G401.6 (cell line): ENCODE measurements around the gene SLC44A1.

ENCODE experiments used
- FAIRE-seq: peaks from 2 replicates; lab custom pipeline; 2012; peaks lifted over from hg19 to GRCh38; lab: Jason Lieb, UNC

SLC44A1 gene

DNA sequence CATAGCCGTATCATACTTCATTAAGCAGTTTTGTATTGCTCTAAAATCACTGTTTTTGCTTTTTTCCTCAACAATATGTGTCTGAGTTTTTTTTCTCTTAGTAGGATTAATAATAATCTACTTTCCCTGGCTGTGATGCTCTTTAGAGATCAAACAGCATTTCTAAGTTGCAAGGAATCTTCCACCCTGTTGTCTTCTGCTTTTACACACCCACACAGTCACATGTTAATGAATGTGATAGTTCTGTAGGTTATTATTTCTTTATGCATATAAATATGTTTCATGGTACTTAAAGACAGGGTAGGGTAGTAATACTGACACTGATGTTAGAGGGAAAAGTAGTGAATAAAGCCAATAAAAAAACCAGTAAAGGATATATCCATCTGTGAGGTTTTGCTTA lies 29.3 kb downstream of the SLC44A1 start:
- FAIRE-seq: no peak

GRCh38 chr9:105275111-105275510 lies 30.7 kb downstream of the SLC44A1 start:
- FAIRE-seq: no peak

- FAIRE-seq: no peak
These were observed 31.5 kb downstream of the SLC44A1 start for GRCh38 chr9:105275938-105276337.

DNA sequence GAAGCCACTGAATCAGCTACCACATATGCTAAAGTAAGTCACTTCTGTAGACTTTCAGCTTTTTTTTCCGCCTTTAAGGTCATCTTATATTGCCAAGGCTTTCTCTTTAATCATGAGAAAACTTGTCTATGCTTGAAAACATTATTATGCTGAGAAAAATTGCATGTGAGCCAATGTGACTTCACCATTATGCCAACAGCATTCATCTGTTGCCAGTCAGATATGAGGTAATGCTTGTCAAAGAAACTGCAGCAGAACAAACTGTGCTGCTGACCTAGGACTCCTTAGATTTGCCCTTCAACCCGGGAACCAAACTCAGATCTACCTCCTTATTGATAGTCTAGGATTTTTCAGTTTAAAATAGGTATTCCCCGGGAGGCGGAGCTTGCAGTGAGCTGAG lies 34.3 kb downstream of the SLC44A1 start:
- no peak for FAIRE-seq

- FAIRE-seq: no peak
These were observed 36.2 kb downstream of the SLC44A1 start for GRCh38 chr9:105280691-105281090.

DNA sequence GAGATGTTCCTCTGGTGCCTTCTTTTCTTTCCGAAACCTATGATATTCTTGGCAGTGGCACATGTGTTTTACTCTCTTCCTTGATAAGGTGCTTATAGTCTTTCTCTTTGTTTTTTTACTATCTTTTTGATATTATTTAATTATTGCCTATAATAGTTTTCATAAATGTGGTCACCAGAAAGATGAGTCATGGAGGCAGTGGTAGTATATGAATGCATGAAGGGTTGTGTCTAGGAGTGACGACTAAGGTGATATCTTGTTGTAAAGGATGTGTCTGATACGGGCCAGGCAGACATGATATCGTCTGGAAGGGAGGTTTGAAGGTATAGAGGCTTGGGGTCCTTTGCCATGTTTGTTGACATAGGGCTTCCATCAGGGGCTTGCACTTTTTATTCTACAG lies 36.8 kb downstream of the SLC44A1 start:
- FAIRE-seq: no peak

DNA sequence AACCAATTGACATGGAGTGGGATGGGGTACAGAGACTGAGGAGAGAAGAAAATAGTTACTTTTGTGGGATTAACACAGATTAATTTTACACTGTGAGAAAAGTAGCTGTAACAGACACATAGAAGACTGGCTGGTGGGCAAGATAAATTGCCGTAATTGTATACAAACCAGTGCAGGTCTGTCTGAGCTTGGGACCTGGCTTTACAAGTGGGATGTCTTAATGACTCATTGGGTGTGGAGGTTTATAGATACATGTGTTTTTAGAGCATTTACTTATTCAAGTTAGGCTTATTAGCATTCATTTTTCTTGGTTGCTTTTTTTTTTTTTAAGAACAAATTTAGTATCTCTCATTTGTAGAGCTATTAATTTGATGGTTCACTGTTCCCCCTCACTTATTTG lies 37.5 kb downstream of the SLC44A1 start:
- no peak for FAIRE-seq

- FAIRE-seq: no peak
These were observed 38.6 kb downstream of the SLC44A1 start for GRCh38 chr9:105282870-105283621.

GRCh38 chr9:105283795-105284194 lies 39.3 kb downstream of the SLC44A1 start:
- FAIRE-seq: no peak

GRCh38 chr9:105284463-105284862 lies 40.0 kb downstream of the SLC44A1 start:
- FAIRE-seq: no peak

DNA sequence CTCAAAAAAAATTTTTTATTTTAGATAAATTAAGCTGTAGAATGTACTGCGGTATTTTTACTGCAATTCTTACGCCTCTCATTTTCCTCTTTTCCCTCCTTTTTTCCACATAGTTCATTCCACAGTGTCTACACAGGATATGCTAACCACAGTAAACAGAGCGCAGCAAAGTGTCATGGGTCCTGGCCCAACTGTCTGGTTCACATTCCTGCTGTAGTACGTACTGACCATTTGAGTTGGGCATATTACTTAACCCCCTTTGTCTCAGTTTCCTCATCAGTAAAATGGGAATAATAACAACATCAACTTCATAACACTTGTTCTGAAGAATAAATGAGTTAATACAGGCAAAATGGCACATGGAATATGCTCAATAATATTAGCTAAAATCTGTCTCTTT lies 41.6 kb downstream of the SLC44A1 start:
- no peak for FAIRE-seq

DNA sequence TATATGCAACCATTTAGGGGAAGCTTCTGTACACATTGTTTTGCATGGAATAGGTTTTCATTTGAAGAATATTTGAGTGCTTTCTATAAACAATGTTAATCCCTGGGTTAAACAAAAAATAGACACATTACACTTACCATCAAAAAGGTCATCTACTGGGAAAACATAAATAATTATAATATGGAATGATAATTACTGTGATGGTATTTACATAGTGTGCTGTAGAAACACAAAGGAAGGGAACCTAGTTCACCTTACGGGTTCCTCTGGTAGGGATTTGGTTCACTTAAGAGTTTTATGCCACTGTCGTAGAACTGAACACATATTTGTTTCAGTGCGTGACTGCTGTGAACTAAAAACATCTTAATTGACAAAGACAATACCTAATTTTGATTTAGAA lies 44.9 kb downstream of the SLC44A1 start:
- no peak for FAIRE-seq

DNA sequence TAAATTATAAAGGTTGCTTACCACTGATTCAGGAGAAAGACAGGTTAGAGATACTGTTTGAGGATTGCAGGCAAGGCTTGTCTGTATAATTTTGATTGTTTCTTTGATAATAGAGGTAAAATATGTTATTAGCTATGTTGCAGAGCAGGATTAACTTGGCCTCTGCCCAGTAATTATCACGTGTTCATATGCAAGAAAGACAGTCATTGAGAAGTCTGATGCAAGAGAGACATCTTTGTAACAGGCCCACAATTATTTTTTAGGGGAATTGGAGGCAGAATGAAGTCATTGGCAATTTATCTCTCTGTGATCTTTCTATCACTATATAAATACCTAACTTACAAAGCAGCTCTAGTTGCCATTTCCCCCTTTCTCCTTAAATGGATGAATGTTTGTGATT lies 46.0 kb downstream of the SLC44A1 start:
- FAIRE-seq: no peak

- no peak for FAIRE-seq
These were observed 46.5 kb downstream of the SLC44A1 start for GRCh38 chr9:105290954-105291353.

GRCh38 chr9:105291422-105291859 lies 47.0 kb downstream of the SLC44A1 start:
- no peak for FAIRE-seq

- FAIRE-seq: no peak
These were observed 47.5 kb downstream of the SLC44A1 start for GRCh38 chr9:105291938-105292337.

DNA sequence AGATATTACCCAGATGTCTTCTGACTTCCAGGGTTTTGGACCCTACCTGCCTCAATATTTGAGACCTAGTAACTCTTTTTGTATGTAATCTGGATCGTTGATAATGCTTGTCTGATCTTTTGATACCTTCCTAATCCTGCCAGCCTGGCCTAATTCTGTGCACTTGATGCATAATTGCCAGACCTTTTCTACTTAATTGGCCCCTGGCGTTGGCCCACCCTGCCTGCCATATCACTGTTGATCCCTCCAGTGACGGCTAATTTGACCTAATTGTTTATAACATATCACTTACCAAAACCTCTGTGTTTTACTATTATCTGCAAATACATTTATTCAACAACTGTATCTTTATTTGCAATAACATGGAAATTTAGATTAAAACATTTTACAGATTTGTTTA lies 49.0 kb downstream of the SLC44A1 start:
- no peak for FAIRE-seq

GRCh38 chr9:105295201-105295550 lies 50.7 kb downstream of the SLC44A1 start:
- FAIRE-seq: no peak

DNA sequence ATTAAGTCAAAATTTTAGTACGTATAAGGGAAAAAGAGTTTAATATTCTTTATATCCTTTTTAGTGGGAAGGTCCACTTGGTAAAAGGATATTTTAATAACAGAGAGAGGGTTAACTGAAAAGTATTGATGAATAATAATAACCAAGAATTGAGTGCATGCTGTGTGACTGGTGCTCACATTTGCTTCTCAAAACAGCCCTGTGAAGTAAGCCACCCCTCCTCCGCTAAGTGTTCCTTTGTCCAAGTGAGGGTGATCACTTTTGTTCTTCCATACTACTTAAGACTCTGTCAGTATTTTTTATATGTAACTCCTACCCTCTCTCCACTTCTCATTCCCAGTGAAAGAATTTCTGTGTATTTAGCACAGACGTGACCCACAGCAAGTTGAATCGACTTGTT lies 51.5 kb downstream of the SLC44A1 start:
- FAIRE-seq: no peak

DNA sequence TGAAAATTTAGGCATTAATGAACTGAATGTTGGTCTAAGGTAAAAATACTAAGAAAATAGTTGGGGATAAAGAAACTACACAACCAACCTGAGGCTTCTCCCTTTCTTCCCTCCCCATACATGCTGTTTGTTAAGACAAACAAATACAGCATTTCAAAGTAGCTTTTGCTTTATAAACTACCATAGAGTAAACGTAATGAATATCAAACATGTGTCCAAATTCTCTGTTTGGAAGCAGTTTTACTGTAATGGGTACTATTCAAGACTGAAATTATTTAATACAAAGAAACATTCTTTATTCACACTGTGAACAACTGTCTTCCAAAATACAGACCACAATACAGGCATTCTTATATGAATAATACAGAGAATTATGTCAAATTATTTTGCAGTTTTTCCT lies 52.0 kb downstream of the SLC44A1 start:
- no peak for FAIRE-seq

DNA sequence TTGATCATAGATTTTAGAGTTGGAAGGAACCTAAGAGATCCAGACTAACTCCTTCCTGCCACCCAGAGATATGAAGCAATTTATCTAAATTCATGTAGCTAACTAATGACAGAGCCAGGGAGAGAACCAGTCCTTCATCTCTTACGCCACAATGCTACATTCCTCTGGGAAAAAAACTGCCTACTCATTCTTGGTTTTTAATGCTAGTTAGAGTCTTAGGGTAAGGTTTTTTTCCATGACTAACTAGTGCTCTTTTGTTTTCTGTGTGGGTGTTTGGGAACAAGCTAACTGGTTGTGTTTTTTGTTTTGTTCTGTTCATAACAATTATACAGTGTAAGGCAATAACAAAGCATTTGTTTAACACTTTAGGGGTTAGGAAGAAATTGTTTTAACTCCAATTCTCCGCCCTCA lies 52.4 kb downstream of the SLC44A1 start:
- no peak for FAIRE-seq

GRCh38 chr9:105297442-105298075 lies 53.1 kb downstream of the SLC44A1 start:
- FAIRE-seq: no peak

DNA sequence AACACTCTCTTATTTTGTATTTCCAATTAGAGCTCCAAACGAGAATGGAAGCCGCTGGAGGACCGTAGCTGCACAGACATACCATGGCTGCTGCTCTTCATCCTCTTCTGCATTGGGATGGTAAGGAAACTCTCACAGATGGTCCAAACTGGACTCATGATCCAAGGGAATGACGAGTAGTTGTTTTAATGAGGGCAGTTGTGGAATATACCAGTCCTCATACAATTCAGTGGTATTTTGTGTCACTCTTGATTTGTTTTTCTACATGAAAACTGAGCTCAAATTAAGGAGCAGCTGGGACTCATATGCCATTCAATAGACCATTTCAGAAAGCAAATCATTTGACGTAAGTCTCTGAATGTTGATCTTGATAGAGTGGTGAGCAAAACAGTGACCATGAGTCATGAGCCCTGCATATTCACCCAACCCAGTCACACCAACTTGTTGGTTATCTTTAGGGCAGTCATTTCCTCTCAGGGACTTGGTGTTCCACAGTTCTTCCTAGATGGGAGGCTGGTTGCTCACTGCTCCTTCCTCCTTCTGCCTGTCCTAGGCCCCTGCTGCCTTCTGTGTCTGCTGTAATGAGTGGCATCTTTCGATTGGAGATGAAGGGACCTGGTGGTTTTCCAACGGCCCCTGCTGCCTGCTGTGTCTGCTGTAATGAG lies 54.9 kb downstream of the SLC44A1 start:
- FAIRE-seq: no peak

DNA sequence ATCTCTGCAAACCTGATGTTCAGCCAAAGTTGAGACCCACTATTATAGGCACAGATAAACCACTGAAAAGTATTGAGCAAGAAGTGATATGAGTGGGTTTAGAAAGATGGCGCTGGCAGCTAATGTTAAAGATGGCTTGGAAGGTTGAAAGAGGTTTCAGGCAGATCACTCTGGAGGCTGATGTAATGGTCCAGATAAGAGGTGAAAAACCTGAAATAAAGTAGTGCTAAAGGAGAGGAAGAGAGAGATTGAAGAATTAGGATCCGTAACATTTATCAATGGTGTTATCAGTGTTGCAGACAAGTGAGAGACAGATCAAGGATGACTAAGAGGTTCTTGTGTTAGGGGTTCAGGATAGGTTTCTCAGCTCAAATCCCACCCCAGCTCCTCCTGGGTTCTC lies 58.3 kb downstream of the SLC44A1 start:
- no peak for FAIRE-seq
